Karpas-422 (cell line): ENCODE data around the gene RREB1. TPM values are rescaled to one million over a fixed set of nuclear protein-coding genes. Genes with fewer than 3 reads are reported as not detected.
"Not testable (repeated sequence)": the region's sequence is repeated elsewhere in the genome, so short reads cannot be mapped to it uniquely, and the experiment has no call there.

ENCODE experiments used
- DNase-seq: peaks from one replicate; pipeline ENCODE4 v3.0.0-alpha.2; 2015
- H2AFZ ChIP-seq: fragments of 200-600 bp; sonication (generic); 2 replicates; pipeline ENCODE4 v1.6.1; 2014; ENCODE audit warnings: antibody characterized with exemption, low read length, mixed read lengths
- H3K27ac ChIP-seq: fragments of 200-600 bp; sonication (generic); 2 replicates; pipeline ENCODE4 v1.5.1; 2014; ENCODE audit warnings: mild to moderate bottlenecking, low read length, moderate library complexity
- H3K27me3 ChIP-seq: fragments of 200-600 bp; sonication (generic); 2 replicates; pipeline ENCODE4 v1.6.1; 2014; ENCODE audit warnings: low read length, mixed read lengths
- H3K36me3 ChIP-seq: fragments of 200-600 bp; sonication (generic); 2 replicates; pipeline ENCODE4 v1.6.1; 2014; ENCODE audit warnings: low read length, mixed read lengths; ENCODE audit not compliant: insufficient read depth
- H3K4me1 ChIP-seq: fragments of 200-600 bp; sonication (generic); 2 replicates; pipeline ENCODE4 v1.6.1; 2014; ENCODE audit warnings: mild to moderate bottlenecking, low read length, mixed read lengths
- H3K4me2 ChIP-seq: fragments of 200-600 bp; sonication (generic); 2 replicates; pipeline ENCODE4 v1.6.1; 2014; ENCODE audit warnings: low read length, low read depth, mild to moderate bottlenecking; ENCODE audit not compliant: poor library complexity, severe bottlenecking
- H3K4me3 ChIP-seq: fragments of 200-600 bp; sonication (generic); 2 replicates; pipeline ENCODE4 v1.5.1; 2014; ENCODE audit warnings: mild to moderate bottlenecking, antibody characterized with exemption, low read length, mixed read lengths
- H3K79me2 ChIP-seq: fragments of 200-600 bp; sonication (generic); 2 replicates; pipeline ENCODE4 v1.6.1; 2014; ENCODE audit warnings: mild to moderate bottlenecking, low read length, mixed read lengths
- H3K9ac ChIP-seq: fragments of 200-600 bp; sonication (generic); 2 replicates; pipeline ENCODE4 v1.6.0; 2014; ENCODE audit warnings: low read length
- H3K9me2 ChIP-seq: fragments of 200-600 bp; sonication (generic), shearing (Covaris generic); replicated peaks from 2 replicates; pipeline ENCODE4 v1.6.0; 2014; ENCODE audit warnings: mild to moderate bottlenecking, low read length, moderate library complexity; ENCODE audit not compliant: insufficient read depth
- H3K9me3 ChIP-seq: fragments of 300-700, 200-600 bp; sonication (generic); 2 replicates; pipeline ENCODE4 v1.6.1; 2014; ENCODE audit warnings: low read length, mixed read lengths
- H4K20me1 ChIP-seq: fragments of 200-600 bp; sonication (generic); 2 replicates; pipeline ENCODE4 v1.6.1; 2014; ENCODE audit warnings: mild to moderate bottlenecking, antibody characterized with exemption, low read length, low read depth; ENCODE audit not compliant: insufficient read depth
- total RNA-seq: library from RNA; depleted of rRNA; stranded (reverse); fragments of >200 nt; shearing (Covaris generic); gene quantifications from 2 replicates; pipeline ENCODE4 v1.2.3, GENCODE V29; 2014; ENCODE audit warnings: low replicate concordance

The RREB1 gene
- total RNA-seq, 1 experiment from 2014 or later, result 5.0 TPM

GRCh38 chr6:7261032-7261841 lies 153.5 kb downstream of the RREB1 start:
- Histone ChIP-seq H3K27me3 (no peaks in the 10 kb centered on the region), H3K79me2 (no peaks in the 10 kb centered on the region), H2AFZ (no peak overlapping the region; the same call in 1 of the 2 replicates), H3K9ac (peak overlapping the region; percentile 41), H4K20me1 (no peaks in the 10 kb centered on the region), H3K9me2 (no peaks in the 10 kb centered on the region), H3K9me3 (no peaks in the 10 kb centered on the region), H3K4me3 (peak overlapping the region; percentile 45; the same call in 1 of the 2 replicates), H3K36me3 (no peaks in the 10 kb centered on the region), H3K27ac (no peak overlapping the region), H3K4me2 (peak overlapping the region; percentile 37), H3K4me1 (peaks cover 7% of the 10 kb centered on the region; the same call in 1 of the 2 replicates)
- peak; percentile 46 for DNase-seq

- Histone ChIP-seq H3K79me2 (no peaks in the 10 kb centered on the region), H3K4me2 (peak overlapping the region; percentile 37), H3K9me3 (no peaks in the 10 kb centered on the region), H3K4me3 (no peak overlapping the region; the same call in 1 of the 2 replicates), H3K4me1 (peaks cover 7% of the 10 kb centered on the region; the same call in 1 of the 2 replicates), H2AFZ (no peak overlapping the region), H3K27ac (no peak overlapping the region), H3K36me3 (no peaks in the 10 kb centered on the region), H3K27me3 (no peaks in the 10 kb centered on the region), H4K20me1 (no peaks in the 10 kb centered on the region), H3K9ac (no peak overlapping the region), H3K9me2 (no peaks in the 10 kb centered on the region)
- DNase-seq, result no peak
Observed at GRCh38 chr6:7261852-7262461, 154.2 kb downstream of the RREB1 start.

- H3K9ac ChIP-seq, result no peak overlapping the region
- H3K27ac ChIP-seq, result no peak overlapping the region
- H4K20me1 ChIP-seq, result no peaks in the 10 kb centered on the region
- H3K9me3 ChIP-seq, result no peaks in the 10 kb centered on the region
- H3K4me3 ChIP-seq, result no peak overlapping the region
- no peak overlapping the region for H3K4me2 ChIP-seq
- H3K27me3 ChIP-seq, result no peaks in the 10 kb centered on the region
- no peak overlapping the region for H2AFZ ChIP-seq
- H3K4me1 ChIP-seq, result peaks cover 7% of the 10 kb centered on the region; the same call in 1 of the 2 replicates
- no peak for DNase-seq
- no peaks in the 10 kb centered on the region for H3K36me3 ChIP-seq
- H3K79me2 ChIP-seq, result no peaks in the 10 kb centered on the region
- H3K9me2 ChIP-seq, result no peaks in the 10 kb centered on the region
Observed at GRCh38 chr6:7262746-7263518, 155.2 kb downstream of the RREB1 start.

GRCh38 chr6:7263519-7263805 lies 155.7 kb downstream of the RREB1 start:
- H3K9me2 ChIP-seq, H3K27ac ChIP-seq, H3K4me1 ChIP-seq, H3K36me3 ChIP-seq, H3K9ac ChIP-seq, H4K20me1 ChIP-seq, H3K4me2 ChIP-seq, H3K4me3 ChIP-seq, H3K9me3 ChIP-seq, DNase-seq, H3K27me3 ChIP-seq, H2AFZ ChIP-seq, H3K79me2 ChIP-seq: not testable (repeated sequence)

- Histone ChIP-seq H3K27ac (no peak overlapping the region), H3K36me3 (no peaks in the 10 kb centered on the region), H4K20me1 (no peaks in the 10 kb centered on the region), H3K9me3 (no peaks in the 10 kb centered on the region), H3K4me2 (no peak overlapping the region), H3K9ac (no peak overlapping the region), H3K4me3 (no peak overlapping the region), H3K27me3 (no peaks in the 10 kb centered on the region), H3K4me1 (peaks cover 7% of the 10 kb centered on the region; the same call in 1 of the 2 replicates), H3K9me2 (no peaks in the 10 kb centered on the region), H2AFZ (no peak overlapping the region), H3K79me2 (no peaks in the 10 kb centered on the region)
- DNase-seq, result no peak
Observed at GRCh38 chr6:7264041-7264440, 156.3 kb downstream of the RREB1 start.

- H3K4me3 ChIP-seq, result no peak overlapping the region
- no peak overlapping the region for H3K27ac ChIP-seq
- no peak overlapping the region for H2AFZ ChIP-seq
- peaks cover 7% of the 10 kb centered on the region; the same call in 1 of the 2 replicates for H3K4me1 ChIP-seq
- no peaks in the 10 kb centered on the region for H3K9me2 ChIP-seq
- no peak overlapping the region for H3K4me2 ChIP-seq
- no peaks in the 10 kb centered on the region for H3K27me3 ChIP-seq
- no peak for DNase-seq
- no peaks in the 10 kb centered on the region for H3K79me2 ChIP-seq
- H4K20me1 ChIP-seq, result no peaks in the 10 kb centered on the region
- H3K9ac ChIP-seq, result no peak overlapping the region
- no peaks in the 10 kb centered on the region for H3K36me3 ChIP-seq
- H3K9me3 ChIP-seq, result no peaks in the 10 kb centered on the region
Observed at GRCh38 chr6:7264686-7265384, 157.1 kb downstream of the RREB1 start.

- not testable (repeated sequence) for H3K79me2 ChIP-seq, H2AFZ ChIP-seq, H3K4me3 ChIP-seq, H3K4me2 ChIP-seq, H3K9me2 ChIP-seq, H3K9me3 ChIP-seq, DNase-seq, H3K36me3 ChIP-seq, H3K27ac ChIP-seq, H3K4me1 ChIP-seq, H4K20me1 ChIP-seq, H3K27me3 ChIP-seq, H3K9ac ChIP-seq
Observed at GRCh38 chr6:7265385-7265726, 157.6 kb downstream of the RREB1 start.

GRCh38 chr6:7267071-7267465 lies 159.3 kb downstream of the RREB1 start:
- H3K79me2 ChIP-seq, result no peaks in the 10 kb centered on the region
- no peaks in the 10 kb centered on the region for H4K20me1 ChIP-seq
- no peak for DNase-seq
- no peak overlapping the region for H2AFZ ChIP-seq
- no peaks in the 10 kb centered on the region for H3K36me3 ChIP-seq
- no peaks in the 10 kb centered on the region for H3K9me2 ChIP-seq
- H3K4me3 ChIP-seq, result no peak overlapping the region
- H3K9ac ChIP-seq, result no peak overlapping the region
- no peak overlapping the region for H3K4me2 ChIP-seq
- no peaks in the 10 kb centered on the region for H3K27me3 ChIP-seq
- no peaks in the 10 kb centered on the region for H3K4me1 ChIP-seq
- H3K27ac ChIP-seq, result no peak overlapping the region
- no peaks in the 10 kb centered on the region for H3K9me3 ChIP-seq
